GM18502 (cell line): ENCODE data around the gene UVSSA.

Source experiments
- ATAC-seq: cut with Tn5 transposase; IDR thresholded peaks from one replicate; pipeline ENCODE4 v1.9.1; 2021; ENCODE audit warnings: mild to moderate bottlenecking; ENCODE audit not compliant: unreplicated experiment, poor library complexity

Gene UVSSA

DNA sequence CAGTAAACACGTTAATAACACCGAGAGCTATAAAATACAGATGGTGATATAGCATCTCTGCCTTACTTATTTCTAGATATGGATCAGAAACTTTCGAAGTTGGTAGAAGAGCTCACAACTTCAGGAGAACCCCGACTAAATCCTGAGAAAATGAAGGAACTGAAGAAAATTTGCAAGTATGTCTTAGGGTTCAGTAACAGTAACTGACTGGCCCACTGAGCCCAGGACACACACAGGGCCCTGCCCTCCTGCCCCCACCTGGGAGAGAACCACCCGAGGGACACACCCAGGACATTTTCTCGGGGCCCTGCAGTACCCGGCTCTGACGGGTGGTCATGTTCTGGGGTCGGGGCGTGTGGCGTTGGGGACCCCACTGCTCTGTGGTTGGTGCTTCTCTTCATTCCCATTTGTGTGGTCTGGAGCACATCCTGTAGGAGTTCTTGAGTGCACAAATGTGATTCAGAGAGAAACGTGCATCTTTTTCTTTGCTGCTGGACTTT lies 1.1 kb downstream of the UVSSA start:
- no peak for ATAC-seq

DNA sequence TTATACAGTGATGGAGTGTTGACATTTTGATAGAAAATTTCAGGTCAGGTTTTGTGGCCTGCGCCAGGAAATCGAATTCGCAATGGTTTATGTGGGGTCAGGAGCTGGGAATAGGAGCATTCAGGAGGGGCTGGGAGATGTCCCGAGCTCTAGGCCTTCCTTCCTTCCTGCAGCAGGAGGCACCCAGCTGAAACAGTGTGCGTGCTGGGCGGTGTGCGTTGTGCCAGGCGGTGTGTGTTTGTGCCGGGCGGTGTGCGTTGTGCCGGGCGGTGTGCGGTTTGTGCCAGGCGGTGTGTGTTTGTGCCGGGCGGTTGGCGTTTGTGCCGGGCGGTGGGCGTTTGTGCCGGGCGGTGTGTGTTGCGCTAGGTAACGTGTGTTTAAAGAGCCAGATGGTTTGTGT lies 1.7 kb downstream of the UVSSA start:
- no peak for ATAC-seq

DNA sequence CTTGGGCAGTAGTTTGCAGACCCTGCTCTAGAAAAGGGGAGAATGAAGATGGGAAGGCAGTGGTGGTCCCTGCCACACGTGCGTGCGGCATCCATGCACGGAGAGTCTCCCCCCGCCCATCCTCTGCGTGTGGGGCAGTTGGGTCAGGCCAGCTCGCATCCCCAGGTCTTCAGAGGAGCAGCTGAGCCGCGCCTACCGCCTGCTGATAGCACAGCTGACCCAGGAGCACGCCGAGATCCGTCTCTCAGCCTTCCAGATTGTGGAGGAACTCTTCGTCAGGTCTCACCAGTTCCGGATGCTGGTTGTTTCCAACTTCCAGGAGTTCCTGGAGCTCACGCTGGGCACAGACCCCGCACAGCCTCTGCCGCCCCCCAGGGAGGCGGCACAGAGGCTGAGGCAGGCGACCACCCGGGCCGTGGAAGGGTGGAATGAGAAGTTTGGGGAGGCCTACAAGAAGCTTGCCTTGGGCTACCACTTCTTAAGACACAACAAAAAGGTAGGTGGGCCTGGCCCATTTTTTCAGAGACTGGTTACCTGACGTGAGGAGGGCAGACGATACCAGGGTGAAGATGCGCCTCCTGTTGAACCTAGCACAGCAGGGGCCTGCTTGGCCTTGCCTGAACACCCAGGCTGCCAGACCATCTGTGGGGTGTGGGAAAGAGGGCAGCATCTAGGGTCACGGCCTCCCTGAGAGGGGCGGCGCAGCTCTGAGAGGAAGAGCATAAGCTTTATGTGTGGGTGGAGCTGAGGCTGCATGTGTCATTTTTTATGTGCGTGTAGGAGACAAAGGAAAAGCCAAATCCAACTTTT lies 2.6 kb downstream of the UVSSA start:
- ATAC-seq = no peak

GRCh38 chr4:1350169-1350520 lies 3.1 kb downstream of the UVSSA start:
- ATAC-seq = no peak

DNA sequence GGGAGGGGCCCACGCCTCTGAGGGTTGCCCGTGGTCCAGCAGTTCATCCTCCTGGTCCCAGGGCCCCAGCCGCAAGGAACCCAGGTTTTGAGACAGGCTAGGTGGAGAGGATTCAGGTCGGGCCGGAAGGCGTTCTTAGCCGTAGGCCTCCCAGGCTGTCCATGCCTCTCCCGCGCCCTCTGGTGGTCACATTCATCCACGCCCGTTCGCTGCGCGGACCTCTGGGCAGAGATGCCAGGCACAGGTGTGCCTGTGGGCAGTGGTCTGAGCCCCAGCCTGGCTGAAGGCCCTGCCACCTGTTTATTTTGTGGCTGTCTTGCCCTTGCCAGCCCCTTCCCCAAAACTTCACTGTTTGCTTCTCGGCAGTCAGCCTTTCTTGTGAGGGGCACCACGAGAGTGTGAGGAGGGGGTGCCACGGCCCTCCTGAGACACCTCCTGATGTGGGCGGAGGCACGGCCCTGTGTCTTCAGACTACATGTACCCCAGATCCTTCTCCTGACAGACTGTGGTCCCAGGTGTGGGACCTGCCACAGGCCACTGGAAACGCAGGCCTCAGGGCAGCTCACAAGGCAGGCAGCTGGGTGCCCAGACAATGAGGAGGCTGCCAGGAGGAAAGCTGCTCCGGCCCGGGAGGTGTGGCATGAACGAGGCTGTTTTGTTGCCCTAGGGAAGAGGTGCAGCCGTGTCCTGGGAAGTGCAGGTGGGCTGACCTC lies 5.0 kb downstream of the UVSSA start:
- ATAC-seq = no peak

DNA sequence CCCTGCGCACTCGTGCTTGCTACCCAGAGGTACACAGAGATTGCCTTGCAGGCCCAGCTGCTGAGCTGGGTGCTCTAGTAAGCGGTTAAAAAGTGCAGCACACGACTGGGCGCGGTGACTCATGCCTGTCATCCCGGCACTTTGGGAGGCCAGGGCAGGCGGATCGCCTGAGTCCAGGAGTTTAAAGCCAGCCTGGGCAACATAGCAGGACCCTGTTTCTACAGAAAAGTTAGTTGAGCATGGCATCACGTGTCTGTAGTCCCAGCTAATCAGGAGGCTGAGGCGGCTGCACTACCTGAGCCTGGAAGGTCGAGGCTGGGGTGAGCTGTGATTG lies 5.5 kb downstream of the UVSSA start:
- no peak for ATAC-seq

- no peak for ATAC-seq
Measured at GRCh38 chr4:1353186-1354055, 6.4 kb downstream of the UVSSA start.

DNA sequence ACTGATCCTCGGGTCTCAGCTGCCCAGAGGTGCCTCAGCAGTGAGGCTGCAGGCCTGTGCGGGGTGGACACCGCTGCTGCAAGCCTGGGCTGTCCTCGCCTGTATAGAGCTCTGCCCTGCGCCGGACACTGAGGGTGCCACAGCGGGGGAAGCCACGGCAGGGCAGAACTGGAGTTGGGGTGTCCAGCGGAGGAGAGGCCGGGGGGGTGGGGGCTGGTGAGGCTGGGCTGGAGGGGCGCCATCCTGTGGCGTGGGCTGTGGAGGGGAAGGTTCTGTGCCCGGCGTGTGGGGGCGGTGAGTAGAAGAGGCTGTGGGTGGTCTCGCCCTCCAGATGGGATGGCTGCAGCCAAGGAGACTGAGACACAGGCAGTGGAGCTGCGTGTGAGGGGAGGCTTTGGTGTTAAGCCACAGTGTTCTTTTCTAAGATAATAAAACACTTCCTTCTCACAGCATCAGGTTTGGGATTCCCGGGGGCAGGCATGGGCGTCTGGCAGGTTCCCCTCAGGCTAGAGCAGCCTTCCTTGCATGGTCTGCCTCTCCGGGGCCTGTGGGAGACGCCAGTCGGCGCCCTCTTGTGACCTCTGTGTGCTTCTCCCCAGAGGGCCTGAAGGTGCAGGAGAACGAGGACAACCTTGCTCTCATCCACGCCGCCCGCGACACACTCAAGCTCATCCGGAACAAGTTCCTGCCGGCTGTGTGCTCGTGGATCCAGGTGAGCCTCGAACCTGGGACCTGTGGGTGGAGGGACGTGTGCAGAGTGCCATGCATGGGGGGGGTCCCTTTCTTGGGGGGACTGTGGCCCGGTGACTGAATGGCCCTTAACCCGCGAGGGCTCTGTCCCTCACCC lies 7.4 kb downstream of the UVSSA start:
- ATAC-seq = no peak

- no peak for ATAC-seq
Measured at GRCh38 chr4:1354983-1355275, 7.9 kb downstream of the UVSSA start.

DNA sequence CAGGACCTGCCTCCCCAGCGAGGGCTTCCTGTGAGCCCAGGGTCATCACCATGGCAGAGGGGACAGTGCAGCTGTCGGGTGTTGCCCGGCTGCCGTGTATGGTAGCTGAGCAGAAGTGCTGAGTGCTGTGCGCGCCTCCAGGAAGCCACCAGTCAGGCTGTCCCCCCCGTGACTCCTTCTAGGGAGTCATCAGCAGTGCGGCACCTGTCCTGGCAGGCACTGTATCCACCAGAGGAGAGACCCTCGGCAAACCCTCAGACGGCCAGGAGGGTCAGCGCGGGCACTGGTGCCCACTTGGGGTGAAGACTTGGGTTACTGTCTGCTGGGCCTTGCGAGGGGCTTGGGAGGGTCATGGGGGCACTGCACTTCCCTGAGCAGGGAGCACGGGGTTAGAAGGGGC lies 8.4 kb downstream of the UVSSA start:
- no peak for ATAC-seq

- ATAC-seq = no peak
Measured at GRCh38 chr4:1356181-1356998, 9.4 kb downstream of the UVSSA start.

- ATAC-seq = no peak
Measured at GRCh38 chr4:1357356-1358248, 10.6 kb downstream of the UVSSA start.

DNA sequence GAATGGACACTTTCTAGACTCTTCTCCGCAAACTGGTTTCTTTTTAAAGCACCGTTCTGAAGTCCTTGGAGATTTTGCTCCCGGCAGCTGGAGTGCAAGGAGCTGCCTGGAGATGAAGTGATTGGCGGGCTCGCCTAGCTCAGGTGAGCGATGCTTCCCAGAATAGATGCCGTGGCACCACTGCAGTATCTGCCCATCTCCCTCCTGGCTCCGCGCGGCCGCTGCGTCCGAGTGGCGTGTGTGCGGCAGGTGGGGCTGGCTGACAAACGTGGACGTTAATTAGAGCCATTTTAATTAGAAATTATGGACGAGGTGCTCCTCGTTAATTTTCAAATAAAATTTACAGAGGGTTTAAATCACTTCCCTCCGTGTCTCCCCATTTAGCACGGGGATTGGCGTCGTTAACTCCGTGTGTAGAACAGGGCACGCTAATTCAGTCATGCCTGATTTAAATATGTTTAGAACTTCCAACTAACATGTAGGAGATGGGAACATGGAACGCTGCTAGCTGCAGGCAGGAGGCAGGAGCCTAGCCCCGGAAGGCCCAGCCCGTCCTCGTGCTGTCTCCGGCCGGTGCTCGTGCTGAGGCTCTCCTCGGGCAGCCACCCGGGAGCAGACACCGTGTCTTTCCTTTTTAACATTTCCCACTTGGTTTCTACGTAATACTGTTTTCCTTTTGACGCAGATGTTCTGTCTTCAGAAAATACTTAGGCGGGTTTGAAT lies 11.6 kb downstream of the UVSSA start:
- no peak for ATAC-seq

GRCh38 chr4:1359144-1359501 lies 12.1 kb downstream of the UVSSA start:
- ATAC-seq = no peak

DNA sequence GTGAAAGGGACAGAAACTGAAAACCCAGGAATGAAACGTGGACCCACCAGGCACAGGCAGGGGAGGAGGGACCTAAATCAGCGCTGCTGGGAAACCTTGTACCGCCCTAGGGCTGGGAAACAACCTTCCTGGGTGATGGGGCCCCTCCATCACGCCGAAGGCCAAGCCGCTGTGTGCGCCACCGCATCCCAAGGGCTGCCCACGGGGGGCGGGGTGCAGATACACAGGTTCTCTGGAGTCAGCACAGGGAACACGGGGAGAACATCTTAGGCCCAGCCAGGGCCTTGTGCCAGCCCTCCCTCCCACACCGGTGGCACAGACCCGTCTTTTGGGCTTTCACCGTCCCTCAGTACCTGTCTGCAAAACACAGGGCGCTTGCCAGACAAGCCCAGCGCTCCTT lies 13.0 kb downstream of the UVSSA start:
- no peak for ATAC-seq

DNA sequence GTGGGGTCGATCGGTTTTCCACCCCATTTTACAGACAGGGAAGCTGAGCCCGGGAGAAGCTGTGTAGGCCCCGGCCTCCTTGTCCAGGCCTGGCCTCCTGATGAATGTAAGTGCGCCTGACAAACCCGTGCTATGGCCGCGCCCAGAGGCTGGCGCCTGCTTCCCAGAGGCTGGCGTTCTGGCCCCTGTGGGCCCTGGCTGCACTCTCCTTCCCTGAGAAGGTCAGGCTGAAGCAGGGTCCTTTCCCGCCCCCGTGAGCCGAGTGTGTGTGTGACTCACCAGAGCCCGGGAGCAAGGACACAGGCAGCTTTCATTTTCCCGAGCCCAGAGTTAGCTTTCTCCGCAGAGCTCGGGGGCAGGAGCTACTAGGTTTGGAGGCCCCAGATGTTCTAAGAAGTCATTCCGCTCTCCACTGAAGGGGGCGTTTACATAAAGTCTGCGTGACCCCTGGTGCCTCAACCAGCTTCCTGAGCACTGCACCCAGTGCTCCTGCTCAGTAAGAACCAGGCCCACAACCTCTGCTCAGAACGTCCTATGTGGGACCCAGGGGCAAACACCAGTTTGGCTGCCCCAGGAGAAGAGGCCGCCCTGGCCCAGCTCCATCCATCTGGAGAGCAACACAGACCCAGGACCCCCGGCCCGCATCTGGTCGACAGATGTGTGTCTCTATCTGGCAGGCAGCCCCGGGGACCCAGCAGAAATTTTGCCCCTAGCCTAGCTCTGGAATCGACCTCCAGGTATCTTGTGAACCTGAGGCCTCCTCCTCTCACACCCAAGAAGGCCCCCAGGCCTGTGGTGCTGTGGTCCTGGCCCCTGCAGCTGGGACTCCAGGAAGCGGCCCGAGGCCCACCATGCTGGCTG lies 13.6 kb downstream of the UVSSA start:
- ATAC-seq = no peak

DNA sequence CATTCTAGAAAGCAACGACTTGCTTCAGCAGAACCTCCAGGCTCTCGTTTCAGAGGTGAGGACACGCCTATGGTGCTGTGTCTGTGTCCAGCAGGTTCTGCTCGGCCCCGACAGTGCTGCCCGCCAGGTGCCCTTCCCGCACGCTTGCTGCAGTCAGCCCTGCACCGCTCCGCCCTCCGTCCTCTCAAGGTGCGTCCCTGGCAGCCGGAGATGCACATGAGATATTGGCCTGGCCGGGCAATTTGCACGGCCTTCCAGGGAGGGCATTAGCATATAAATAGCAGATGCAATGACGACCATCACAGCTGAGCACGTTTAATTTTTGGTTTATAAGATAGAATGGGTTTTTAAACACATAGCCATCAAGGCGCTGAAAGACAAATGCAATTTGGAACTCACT lies 14.4 kb downstream of the UVSSA start:
- ATAC-seq = no peak
